Vagina (tissue), 2 donors: Measurements from ENCODE around the gene PHPT1. TPM values are rescaled to one million over a fixed set of nuclear protein-coding genes. Genes with fewer than 3 reads are reported as not detected.

Experiments used
- DNase-seq, 2 donors: peaks; one replicate each; pipeline ENCODE4 v3.0.0-alpha.2; 2017; ENCODE audit errors: extremely low spot score in 2 of 2
- H3K27ac ChIP-seq: fragments of 200-600 bp; sonication (generic); one replicate; pipeline ENCODE4 v1.5.1; 2019
- H3K27me3 ChIP-seq: fragments of 200-600 bp; sonication (generic); one replicate; pipeline ENCODE4 v1.5.1; 2019
- H3K36me3 ChIP-seq, 2 donors: fragments of 200-600 bp; sonication (generic); one replicate each; pipeline ENCODE4 v1.5.1; 2017 to 2019
- H3K4me1 ChIP-seq: fragments of 200-600 bp; sonication (generic); one replicate; pipeline ENCODE4 v1.5.1; 2019
- H3K4me3 ChIP-seq, 2 donors: fragments of 200-600 bp; sonication (generic); 1 replicate in 1 of 2; 2 replicates in 1 of 2; pipeline ENCODE4 v1.5.1; 2016 to 2019
- H3K9me3 ChIP-seq: fragments of 200-600 bp; sonication (generic); one replicate; pipeline ENCODE4 v1.5.1; 2019
- POLR2A ChIP-seq, 2 donors: fragments of 450-650 bp; IDR thresholded peaks; one replicate each; pipeline ENCODE4 v1.6.1; 2017; ENCODE audit warnings: antibody characterized with exemption in 2 of 2, mild to moderate bottlenecking in 2 of 2, moderate library complexity in 2 of 2
- POLR2AphosphoS5 ChIP-seq, 2 donors: sonication (generic); formaldehyde crosslinking; IDR thresholded peaks; one replicate each; pipeline ENCODE4 v1.9.0; 2017; ENCODE audit warnings: antibody characterized with exemption in 2 of 2, mild to moderate bottlenecking in 2 of 2, low read depth in 1 of 2; ENCODE audit not compliant: insufficient read depth in 1 of 2
- intact Hi-C: fragments of 100-400 bp; cut with DNase I; formaldehyde crosslinking; loops from one replicate; pipeline ENCODE4 v1.15.1; 2023
- total RNA-seq: library from RNA; depleted of rRNA; stranded (reverse); fragments of >200 nt; gene quantifications from one replicate; pipeline ENCODE4 v1.2.3, GENCODE V29; 2016
- TF ChIP-seq, protein P1 (sequence below), 3 experiments: fragments of 450-650 bp in 2 of 3; fragments of 200-600 bp in 1 of 3; sonication (generic) in 1 of 3; IDR thresholded peaks; one replicate each; pipeline ENCODE4 v1.5.1; 2017 to 2019; ENCODE audit warnings: antibody characterized with exemption in 3 of 3, mild to moderate bottlenecking in 2 of 3, moderate library complexity in 2 of 3

PHPT1 gene
- total RNA-seq, 1 donor from 2014 or later = 38.1 TPM

DNA sequence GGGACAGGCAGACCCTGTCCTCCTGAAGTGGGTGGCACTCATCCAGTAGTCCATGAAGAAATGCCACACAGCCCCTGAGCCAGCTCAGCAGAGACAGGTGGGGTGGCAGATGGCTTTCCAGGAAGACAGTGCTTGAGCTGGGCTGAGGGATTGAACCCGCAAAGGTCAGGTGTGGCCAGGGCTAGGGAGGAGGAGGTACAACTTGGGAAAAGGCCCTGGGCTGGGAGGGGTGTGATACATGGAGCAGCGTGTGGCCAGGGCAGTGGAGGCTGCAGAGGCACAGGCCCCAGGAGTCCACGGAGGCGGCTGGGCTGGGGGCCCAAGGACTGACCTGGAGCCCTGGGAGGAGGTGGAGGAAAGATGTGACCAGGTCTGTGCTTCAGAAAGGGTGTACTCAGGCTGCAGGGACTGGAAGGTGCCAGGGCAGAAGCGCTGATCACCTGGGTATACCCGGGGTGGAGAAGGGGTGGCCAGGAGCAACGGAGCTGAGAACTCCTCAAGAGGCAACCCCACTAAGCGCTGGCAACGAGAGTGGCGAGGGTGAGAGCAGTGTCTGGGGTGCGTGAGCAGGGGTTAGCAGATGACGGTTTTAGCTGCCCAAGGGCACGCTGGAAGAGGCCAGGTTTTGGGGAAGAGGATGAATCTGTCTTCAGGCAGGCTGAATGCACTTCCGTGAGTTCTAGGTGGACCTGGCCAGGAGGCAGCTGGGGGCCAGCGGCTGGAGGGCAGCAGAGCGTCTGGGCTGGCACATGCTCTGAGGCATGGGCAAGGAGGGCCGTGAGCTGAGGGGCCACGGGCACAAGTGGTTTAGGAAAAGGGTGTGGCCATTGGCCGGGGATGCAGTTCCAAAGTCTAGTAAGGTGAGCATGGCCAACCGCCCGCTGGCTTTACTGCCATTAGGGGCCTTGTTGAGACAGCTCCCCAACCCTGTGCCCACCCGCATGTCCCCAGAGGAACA, 45.4 kb upstream of the PHPT1 start:
- H3K27me3 ChIP-seq = no peaks in the 10 kb centered on the region
- no peak overlapping the region for H3K27ac ChIP-seq
- H3K4me3 ChIP-seq = no peak overlapping the region
- H3K9me3 ChIP-seq = no peaks in the 10 kb centered on the region
- intact Hi-C loops = no loop called here
- TF ChIP-seq POLR2A (IDR thresholded peaks at IDR 0.05) (no peak), POLR2AphosphoS5 (IDR thresholded peaks at IDR 0.05; ENCODE audit: insufficient read depth in 1 of 2, low read depth in 1 of 2) (no peak)
- TF ChIP-seq, protein P1, sequence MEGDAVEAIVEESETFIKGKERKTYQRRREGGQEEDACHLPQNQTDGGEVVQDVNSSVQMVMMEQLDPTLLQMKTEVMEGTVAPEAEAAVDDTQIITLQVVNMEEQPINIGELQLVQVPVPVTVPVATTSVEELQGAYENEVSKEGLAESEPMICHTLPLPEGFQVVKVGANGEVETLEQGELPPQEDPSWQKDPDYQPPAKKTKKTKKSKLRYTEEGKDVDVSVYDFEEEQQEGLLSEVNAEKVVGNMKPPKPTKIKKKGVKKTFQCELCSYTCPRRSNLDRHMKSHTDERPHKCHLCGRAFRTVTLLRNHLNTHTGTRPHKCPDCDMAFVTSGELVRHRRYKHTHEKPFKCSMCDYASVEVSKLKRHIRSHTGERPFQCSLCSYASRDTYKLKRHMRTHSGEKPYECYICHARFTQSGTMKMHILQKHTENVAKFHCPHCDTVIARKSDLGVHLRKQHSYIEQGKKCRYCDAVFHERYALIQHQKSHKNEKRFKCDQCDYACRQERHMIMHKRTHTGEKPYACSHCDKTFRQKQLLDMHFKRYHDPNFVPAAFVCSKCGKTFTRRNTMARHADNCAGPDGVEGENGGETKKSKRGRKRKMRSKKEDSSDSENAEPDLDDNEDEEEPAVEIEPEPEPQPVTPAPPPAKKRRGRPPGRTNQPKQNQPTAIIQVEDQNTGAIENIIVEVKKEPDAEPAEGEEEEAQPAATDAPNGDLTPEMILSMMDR (IDR thresholded peaks at IDR 0.05) = no peak
- peaks cover 46% of the 10 kb centered on the region for H3K4me1 ChIP-seq
- peak in 1 of 2 donors; percentile 82 for DNase-seq
- H3K36me3 ChIP-seq = no peaks in the 10 kb centered on the region

DNA sequence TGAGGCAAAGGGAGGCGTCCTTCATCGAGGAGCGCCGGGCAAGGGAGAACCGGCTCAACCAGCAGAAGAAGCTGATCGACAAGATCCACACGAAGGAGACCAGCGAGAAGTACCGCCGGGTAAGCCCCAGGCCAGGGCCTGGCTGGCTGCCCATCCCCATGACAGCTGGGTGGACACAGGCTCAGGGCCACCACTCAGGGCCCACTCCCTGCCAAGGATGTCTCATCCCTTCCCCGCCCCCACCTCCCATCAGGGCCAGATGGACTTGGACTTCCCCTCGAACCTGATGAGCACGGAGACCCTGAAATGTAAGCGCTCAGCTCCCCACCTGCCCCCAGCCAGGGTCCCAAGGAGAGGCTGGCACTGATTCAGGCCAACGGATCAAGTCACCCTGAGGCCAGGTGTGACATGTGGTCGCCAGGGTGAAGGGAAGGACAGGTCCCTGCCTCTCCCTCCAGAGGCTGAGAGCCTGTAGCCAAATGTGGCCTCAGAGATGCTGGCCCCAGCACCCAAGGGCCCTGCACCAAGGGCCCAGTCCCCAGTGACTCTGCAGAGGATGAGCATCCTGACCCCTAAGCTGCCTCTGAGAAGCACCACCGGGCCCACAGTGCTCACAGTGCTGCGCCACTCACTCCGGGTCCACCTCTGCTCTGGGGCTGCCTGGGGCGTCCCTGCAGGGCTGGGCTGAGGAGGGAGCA, 44.6 kb upstream of the PHPT1 start:
- intact Hi-C loops = no loop called here
- no peaks in the 10 kb centered on the region for H3K9me3 ChIP-seq
- TF ChIP-seq POLR2A (IDR thresholded peaks at IDR 0.05) (no peak), POLR2AphosphoS5 (IDR thresholded peaks at IDR 0.05; ENCODE audit: insufficient read depth in 1 of 2, low read depth in 1 of 2) (no peak)
- TF ChIP-seq, protein P1 (IDR thresholded peaks at IDR 0.05) = no peak
- H3K27me3 ChIP-seq = no peaks in the 10 kb centered on the region
- H3K27ac ChIP-seq = no peak overlapping the region
- peak in 1 of 2 donors; percentile 83 for DNase-seq
- H3K4me1 ChIP-seq = peaks cover 46% of the 10 kb centered on the region
- no peak overlapping the region for H3K4me3 ChIP-seq
- H3K36me3 ChIP-seq = no peaks in the 10 kb centered on the region

GRCh38 chr9:136805207-136805740, 43.9 kb upstream of the PHPT1 start:
- peak in 1 of 2 donors; percentile 70 for DNase-seq
- H3K9me3 ChIP-seq = no peaks in the 10 kb centered on the region
- peaks cover 46% of the 10 kb centered on the region for H3K4me1 ChIP-seq
- intact Hi-C loops = no loop called here
- no peaks in the 10 kb centered on the region for H3K27me3 ChIP-seq
- no peak for TF ChIP-seq POLR2A (IDR thresholded peaks at IDR 0.05)
- TF ChIP-seq, protein P1 (IDR thresholded peaks at IDR 0.05) = no peak
- TF ChIP-seq POLR2AphosphoS5 (IDR thresholded peaks at IDR 0.05; ENCODE audit: insufficient read depth in 1 of 2, low read depth in 1 of 2) = no peak
- no peak overlapping the region for H3K27ac ChIP-seq
- H3K4me3 ChIP-seq = no peak overlapping the region
- H3K36me3 ChIP-seq = no peaks in the 10 kb centered on the region

DNA sequence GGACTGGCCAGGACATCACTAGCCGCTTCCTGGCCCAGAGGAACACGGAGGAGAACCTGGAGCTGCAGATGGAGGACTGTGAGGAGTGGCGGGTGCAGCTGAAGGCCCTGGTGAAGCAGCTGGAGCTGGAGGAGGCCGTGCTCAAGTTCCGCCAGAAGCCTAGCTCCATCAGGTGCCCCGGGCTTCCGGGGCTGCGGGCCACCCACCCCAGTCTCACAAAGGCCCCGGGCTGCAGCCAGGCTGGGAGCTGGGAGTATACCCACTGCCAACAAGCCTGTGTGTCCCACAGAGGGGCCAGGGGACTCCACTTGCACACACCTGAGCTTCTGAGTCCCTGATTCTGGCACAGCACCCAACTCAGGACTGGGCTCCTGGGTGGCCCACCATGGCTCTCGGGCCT, 43.1 kb upstream of the PHPT1 start:
- no peaks in the 10 kb centered on the region for H3K36me3 ChIP-seq
- H3K4me1 ChIP-seq = peaks cover 46% of the 10 kb centered on the region
- intact Hi-C loops = no loop called here
- H3K9me3 ChIP-seq = no peaks in the 10 kb centered on the region
- H3K4me3 ChIP-seq = no peak overlapping the region
- H3K27ac ChIP-seq = no peak overlapping the region
- TF ChIP-seq POLR2AphosphoS5 (IDR thresholded peaks at IDR 0.05; ENCODE audit: insufficient read depth in 1 of 2, low read depth in 1 of 2) = no peak
- TF ChIP-seq POLR2A (IDR thresholded peaks at IDR 0.05) = no peak
- TF ChIP-seq, protein P1 (IDR thresholded peaks at IDR 0.05) = no peak
- peak in 1 of 2 donors; percentile 85 for DNase-seq
- no peaks in the 10 kb centered on the region for H3K27me3 ChIP-seq
